ENCODE results near the gene TIMM9.

GRCh38 chr14:58367296-58367695, 60.0 kb downstream of the TIMM9 start:
- TF ChIP-seq CTCF (IDR thresholded peaks at IDR 0.05; ENCODE audit: low read depth, low read length) (no peak), EZH2phosphoT487 (IDR thresholded peaks at IDR 0.05; ENCODE audit: low read depth) (no peak)

Measured in OCI-LY3 (cell line).